ENCODE data around the gene ASMTL.
"Not testable (repeated sequence)": the region's sequence is repeated elsewhere in the genome, so short reads cannot be mapped to it uniquely, and the experiment has no call there.

Gene ASMTL

DNA sequence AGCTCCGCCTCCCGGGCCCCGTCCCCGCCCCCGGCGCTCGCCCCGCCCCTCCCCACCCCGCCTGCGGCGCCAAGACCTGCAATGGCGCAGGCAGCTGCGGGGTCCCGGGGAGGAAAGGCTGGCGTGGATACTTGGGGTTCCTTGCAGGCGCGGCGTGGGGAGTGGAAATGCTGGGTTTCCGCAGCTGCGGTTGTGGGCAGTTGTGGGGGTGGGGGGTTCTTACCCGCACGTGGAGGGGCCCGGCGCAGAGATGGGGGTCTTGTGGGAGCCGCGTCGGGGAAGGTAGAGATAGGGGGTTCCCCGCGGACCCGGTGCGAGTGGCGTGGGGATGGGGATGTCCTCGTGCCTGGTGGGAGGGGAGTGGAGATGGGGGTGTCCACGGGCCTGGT lies 680 bp upstream of the ASMTL start:
- DNase-seq, result no peak

GRCh38 chrX:1451661-1452515 lies 821 bp downstream of the ASMTL start:
- DNase-seq, result no peak

DNA sequence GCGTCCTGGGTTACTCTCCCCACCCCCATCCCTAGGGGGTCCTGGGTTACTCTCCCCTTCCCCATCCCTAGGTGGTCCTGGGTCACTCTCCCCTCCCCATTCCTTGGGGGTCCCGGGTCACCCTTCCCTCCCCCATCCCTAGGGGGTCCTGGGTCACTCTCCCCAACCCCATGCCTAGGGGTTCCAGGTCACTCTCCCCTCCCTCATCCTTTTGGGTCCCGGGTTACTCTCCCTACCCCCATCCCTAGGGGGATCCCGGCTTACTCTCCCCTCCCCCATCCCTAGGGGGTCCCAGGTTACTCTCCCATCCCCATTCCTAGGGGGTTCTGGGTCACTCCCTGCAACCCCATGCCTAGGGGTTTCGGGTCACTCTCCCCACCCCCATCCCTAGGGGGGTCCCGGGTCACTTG lies 1.5 kb downstream of the ASMTL start:
- DNase-seq, result no peak

GRCh38 chrX:1450361-1451161 lies 2.1 kb downstream of the ASMTL start:
- no peak for DNase-seq

GRCh38 chrX:1449823-1450149 lies 2.9 kb downstream of the ASMTL start:
- no peak for DNase-seq

- no peak for DNase-seq
These were observed 3.5 kb downstream of the ASMTL start for GRCh38 chrX:1449036-1449822.

- not testable (repeated sequence) for DNase-seq
These were observed 4.1 kb downstream of the ASMTL start for GRCh38 chrX:1448573-1449001.

DNA sequence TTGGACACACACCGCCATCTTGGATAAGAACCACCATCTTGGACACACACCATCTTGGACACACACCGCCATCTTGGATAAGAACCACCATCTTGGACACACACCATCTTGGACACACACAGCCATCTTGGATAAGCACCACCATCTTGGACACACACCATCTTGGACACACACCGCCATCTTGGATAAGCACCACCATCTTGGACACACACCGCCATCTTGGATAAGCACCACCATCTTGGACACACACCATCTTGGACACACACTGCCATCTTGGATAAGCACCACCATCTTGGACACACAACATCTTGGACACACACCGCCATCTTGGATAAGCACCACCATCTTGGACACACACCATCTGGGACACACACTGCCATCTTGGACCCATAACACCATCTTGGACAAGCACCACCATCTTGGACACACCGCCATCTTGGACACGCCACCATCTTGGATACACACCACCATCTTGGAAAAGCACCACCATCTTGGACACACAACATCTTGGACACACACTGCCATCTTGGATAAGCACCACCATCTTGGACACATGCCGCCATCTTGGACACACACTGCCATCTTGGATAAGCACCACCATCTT lies 4.6 kb downstream of the ASMTL start:
- DNase-seq, result not testable (repeated sequence)

DNA sequence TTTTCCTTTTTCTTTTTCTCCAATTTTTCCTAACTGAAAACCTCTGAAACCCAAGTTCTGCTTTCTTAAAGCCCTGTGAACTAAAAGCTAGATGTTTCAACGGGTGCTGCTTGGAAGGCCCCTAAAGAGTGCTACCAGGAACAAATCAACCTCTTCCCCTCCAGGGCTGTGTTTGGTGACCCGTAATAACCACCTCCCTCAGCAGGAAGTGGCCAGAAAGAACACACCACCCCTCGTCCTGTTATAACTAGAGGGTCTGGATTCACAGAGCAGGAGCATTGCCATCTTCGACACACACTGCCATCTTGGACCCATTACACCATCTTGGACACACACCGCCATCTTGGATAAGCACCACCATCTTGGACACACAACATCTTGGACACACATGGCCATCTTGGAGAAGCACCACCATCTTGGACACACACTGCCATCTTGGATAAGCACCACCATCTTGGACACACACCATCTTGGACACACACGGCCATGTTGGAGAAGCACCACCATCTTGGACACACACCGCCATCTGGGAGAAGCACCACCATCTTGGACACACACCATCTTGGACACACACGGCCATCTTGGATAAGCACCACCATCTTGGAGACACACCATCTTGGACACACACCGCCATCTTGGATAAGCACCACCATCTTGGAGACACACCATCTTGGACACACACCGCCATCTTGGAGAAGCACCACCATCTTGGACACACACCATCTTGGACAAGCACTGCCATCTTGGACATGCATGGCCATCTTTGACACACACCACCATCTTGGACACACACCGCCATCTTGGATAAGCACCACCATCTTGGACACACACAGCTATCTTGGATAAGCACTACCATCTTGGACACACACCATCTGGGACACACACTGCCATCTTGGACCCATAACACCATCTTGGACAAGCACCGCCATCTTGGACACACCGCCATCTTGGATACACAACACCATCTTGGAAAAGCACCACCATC lies 5.4 kb downstream of the ASMTL start:
- DNase-seq, result not testable (repeated sequence)

- no peak for DNase-seq
These were observed 7.9 kb downstream of the ASMTL start for GRCh38 chrX:1444561-1445500.

GRCh38 chrX:1443496-1444075 lies 9.1 kb downstream of the ASMTL start:
- no peak for DNase-seq

GRCh38 chrX:1442724-1443367 lies 9.9 kb downstream of the ASMTL start:
- no peak for DNase-seq

DNA sequence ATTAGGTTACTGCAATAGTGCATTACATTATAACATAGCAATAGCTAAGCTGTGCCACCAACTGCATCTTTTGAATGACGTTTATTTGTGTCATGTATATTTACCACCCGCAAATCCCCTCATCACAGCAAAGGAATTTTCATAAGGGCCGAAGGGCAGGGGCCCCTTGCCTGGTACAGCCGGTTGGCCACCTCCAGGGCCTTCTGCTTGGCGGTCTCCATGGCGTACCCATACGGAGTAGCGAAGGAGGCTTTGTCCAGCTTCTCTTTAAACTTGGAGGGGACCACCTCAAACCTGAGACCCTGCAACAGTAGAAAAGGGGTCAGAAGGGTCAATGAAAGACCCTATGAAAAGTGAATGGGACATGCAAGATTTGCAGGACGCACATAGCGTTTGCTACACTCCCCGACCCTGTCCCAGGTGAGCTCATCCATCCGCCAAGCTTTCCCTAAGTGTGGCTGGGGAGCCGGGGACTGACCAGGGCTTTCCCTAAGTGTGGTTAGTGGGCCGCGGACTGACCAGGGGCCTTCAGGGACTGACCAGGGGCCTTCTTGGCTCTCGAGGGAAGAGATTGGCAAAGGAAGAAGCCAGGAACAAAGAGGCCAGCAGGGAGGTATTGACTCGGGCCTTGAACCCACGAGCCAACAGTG lies 10.6 kb downstream of the ASMTL start:
- no peak for DNase-seq

DNA sequence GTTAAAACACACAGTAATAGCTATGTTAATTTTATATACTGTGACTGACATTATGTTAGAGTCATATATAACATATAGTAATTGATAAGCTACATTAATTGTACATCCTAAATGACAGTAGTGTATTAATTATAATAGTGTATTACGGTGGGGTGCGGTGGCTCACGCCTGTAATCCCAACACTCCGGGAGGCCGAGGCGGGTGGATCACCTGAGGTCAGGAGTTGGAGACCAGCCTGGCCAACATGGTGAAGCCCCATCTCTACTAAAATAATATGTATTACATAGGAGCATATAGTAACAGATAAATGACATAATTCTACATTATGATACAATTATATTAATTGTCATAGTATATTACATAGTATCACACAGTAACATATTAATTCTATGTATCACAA lies 12.2 kb downstream of the ASMTL start:
- no peak for DNase-seq

DNA sequence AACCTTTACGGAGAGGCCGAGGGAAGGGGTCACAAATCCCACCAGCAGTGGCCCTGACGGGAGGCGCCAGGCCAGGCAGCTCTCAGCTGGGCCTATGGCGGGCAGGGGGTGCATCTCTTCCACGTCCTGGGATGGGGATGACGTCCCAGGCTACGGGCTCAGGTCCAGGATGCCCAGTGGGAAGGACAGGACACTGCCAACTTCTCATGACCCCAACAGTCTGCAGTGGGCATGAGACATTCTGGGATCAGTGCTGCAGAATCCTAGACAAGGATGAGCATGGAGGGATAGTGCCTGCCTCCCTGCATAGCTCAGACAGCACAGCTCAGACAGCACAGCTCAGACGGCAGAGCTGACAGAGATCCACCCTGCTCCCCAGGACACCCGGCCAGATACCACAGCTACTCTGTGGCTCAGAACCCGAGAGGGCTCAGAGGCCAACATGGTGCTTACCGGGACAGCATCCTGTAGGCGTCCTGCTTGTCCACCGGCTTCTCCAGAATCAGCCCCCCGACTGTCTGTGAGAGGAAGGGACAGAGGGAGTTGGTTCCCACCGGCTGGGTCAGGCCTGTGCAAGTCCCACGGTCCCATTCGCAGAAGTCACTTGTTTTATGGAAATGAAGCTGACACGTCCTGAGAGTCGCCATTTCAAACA lies 17.3 kb downstream of the ASMTL start:
- no peak for DNase-seq

- DNase-seq, result no peak
These were observed 17.9 kb downstream of the ASMTL start for GRCh38 chrX:1434871-1435240.

DNA sequence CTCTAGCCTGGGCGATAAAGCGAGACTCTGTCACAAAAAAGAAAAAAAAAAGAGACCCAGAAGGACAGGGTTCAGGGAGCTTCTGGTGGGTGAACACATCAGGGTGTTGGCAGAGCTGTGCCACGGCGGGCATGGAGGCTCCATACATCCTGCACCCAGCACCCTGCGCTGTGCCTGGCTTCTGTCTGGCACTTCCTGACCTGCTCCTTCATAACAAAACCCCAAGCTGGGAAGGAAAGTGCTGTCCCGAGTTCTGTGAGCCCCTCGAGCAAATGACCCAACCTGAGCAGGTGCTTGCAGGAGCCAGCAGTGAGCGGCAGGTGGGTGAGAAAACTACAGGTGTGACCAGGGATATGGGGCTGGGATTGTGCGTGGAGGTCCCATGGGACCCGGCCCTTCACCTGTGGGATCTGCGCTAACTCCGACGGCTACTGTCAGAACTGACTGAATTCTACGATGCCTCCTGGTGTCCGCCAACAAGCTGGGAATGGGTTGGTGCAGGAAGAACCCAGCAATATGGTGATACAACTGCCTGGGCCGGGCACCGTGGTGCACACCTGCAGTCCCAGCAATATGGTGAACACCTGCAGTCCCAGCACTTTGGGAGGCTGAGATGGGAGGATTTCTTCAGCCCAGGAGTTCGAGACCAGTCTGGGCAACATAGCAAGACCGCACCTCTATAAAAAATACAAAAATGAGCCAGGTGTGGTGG lies 18.9 kb downstream of the ASMTL start:
- DNase-seq, result no peak

- DNase-seq, result no peak
These were observed 22.3 kb downstream of the ASMTL start for GRCh38 chrX:1430451-1430850.
